H1 (cell line): ENCODE measurements around the gene TTBK2. TPM values are rescaled to one million over a fixed set of nuclear protein-coding genes. Genes with fewer than 3 reads are reported as not detected.

Experiments
- CTCF ChIA-PET: fragments of 300-600 bp; sonication (Branson Sonifier 250); formaldehyde crosslinking; loops from one replicate; lab custom pipeline; 2021; ENCODE audit not compliant: partially characterized antibody; lab: Charles Lee
- POLR2A ChIA-PET: fragments of 300-600 bp; sonication (Branson Sonifier 250); formaldehyde crosslinking; loops from one replicate; lab custom pipeline; 2021; ENCODE audit warnings: inconsistent platforms; ENCODE audit not compliant: partially characterized antibody; lab: Charles Lee
- DNase-seq, 2 experiments: peaks; one replicate each; pipeline versions ENCODE4 v3.0.0 to v3.0.0-alpha.2; 2010 to 2022; ENCODE audit warnings: low spot score in 2 of 2, low read depth in 1 of 2, mixed read lengths in 1 of 2
- FAIRE-seq: peaks from 2 replicates; lab custom pipeline; 2011; peaks lifted over from hg19 to GRCh38; lab: Jason Lieb, UNC
- H2AFZ ChIP-seq: 2 replicates; pipeline ENCODE4 v1.8.1; 2012; ENCODE audit warnings: low read length, inconsistent platforms
- H2AK5ac ChIP-seq: 2 replicates; pipeline ENCODE4 v1.6.1; 2013; ENCODE audit warnings: low read depth, low read length
- H2BK120ac ChIP-seq: replicated peaks from 2 replicates; pipeline ENCODE3; 2013; ENCODE audit warnings: low read depth, low read length, inconsistent platforms
- H2BK12ac ChIP-seq: 2 replicates; pipeline ENCODE4 v1.6.1; 2013; ENCODE audit warnings: low read depth, low read length
- H2BK15ac ChIP-seq: 2 replicates; pipeline ENCODE4 v1.6.1; 2013; ENCODE audit warnings: low read length
- H2BK20ac ChIP-seq: 2 replicates; pipeline ENCODE4 v1.6.1; 2013; ENCODE audit warnings: low read length
- H2BK5ac ChIP-seq: 2 replicates; pipeline ENCODE4 v1.6.1; 2013; ENCODE audit warnings: low read depth, low read length
- H3K14ac ChIP-seq: 2 replicates; pipeline ENCODE4 v1.6.1; 2013; ENCODE audit warnings: inconsistent platforms; ENCODE audit not compliant: insufficient read length
- H3K18ac ChIP-seq: 2 replicates; pipeline ENCODE4 v1.6.1; 2013; ENCODE audit warnings: low read length; ENCODE audit errors: extremely low read depth
- H3K23ac ChIP-seq: 2 replicates; pipeline ENCODE4 v1.6.1; 2013; ENCODE audit warnings: inconsistent platforms; ENCODE audit not compliant: insufficient read length
- H3K23me2 ChIP-seq: 2 replicates; pipeline ENCODE4 v1.6.1; 2013; ENCODE audit warnings: low read depth, low read length
- H3K27ac ChIP-seq: 2 replicates; pipeline ENCODE4 v1.6.1; 2011; ENCODE audit warnings: low read depth, low read length, inconsistent platforms
- H3K27me3 ChIP-seq, 4 experiments: replicated peaks in 1 of 4; 1 replicate in 1 of 4; 2 replicates in 3 of 4; pipeline versions ENCODE4 v1.6.1 to v1.8.1; 2011 to 2013; ENCODE audit warnings: low read length in 3 of 4, mild to moderate bottlenecking in 3 of 4, inconsistent platforms in 2 of 4, mixed read lengths in 2 of 4, moderate library complexity in 1 of 4; ENCODE audit not compliant: control insufficient read depth in 3 of 4, insufficient read depth in 3 of 4; ENCODE audit errors: extremely low read depth in 1 of 4
- H3K36me3 ChIP-seq, 4 experiments: 2 replicates each; pipeline versions ENCODE4 v1.6.1 to v1.8.1; 2011 to 2013; ENCODE audit warnings: mild to moderate bottlenecking in 4 of 4, low read length in 3 of 4, moderate library complexity in 2 of 4, control low read depth in 1 of 4, inconsistent platforms in 1 of 4; ENCODE audit not compliant: insufficient read depth in 4 of 4, control insufficient read depth in 2 of 4
- H3K4ac ChIP-seq: replicated peaks from 2 replicates; pipeline ENCODE3; 2013; ENCODE audit warnings: low read length, low read depth, mixed read lengths, inconsistent platforms; ENCODE audit not compliant: insufficient read length
- H3K4me1 ChIP-seq, 4 experiments: replicated peaks in 1 of 4; 1 replicate in 1 of 4; 2 replicates in 3 of 4; pipeline versions ENCODE4 v1.6.1 to v1.8.1; 2011 to 2013; ENCODE audit warnings: low read length in 3 of 4, inconsistent platforms in 2 of 4, mixed read lengths in 1 of 4; ENCODE audit not compliant: insufficient read depth in 4 of 4, control insufficient read depth in 3 of 4
- H3K4me2 ChIP-seq, 2 experiments: 2 replicates each; pipeline versions ENCODE4 v1.6.1 to v1.8.1; 2011 to 2013; ENCODE audit warnings: low read depth in 2 of 2, low read length in 2 of 2, control low read depth in 1 of 2, inconsistent platforms in 1 of 2, mild to moderate bottlenecking in 1 of 2; ENCODE audit not compliant: insufficient read depth in 1 of 2
- H3K4me3 ChIP-seq, 4 experiments: fragments of 200-600, 300-600 bp in 1 of 4; sonication (generic), shearing (Covaris generic), sonication (Bioruptor Twin) in 1 of 4; 2 replicates each; pipeline versions ENCODE4 v1.5.1 to v1.8.1; 2011 to 2016; ENCODE audit warnings: low read length in 4 of 4, low read depth in 3 of 4, control low read depth in 2 of 4, inconsistent platforms in 2 of 4, mild to moderate bottlenecking in 2 of 4, mixed read lengths in 1 of 4, moderate library complexity in 1 of 4; ENCODE audit not compliant: insufficient read depth in 2 of 4; ENCODE audit errors: extremely low read depth in 1 of 4
- H3K56ac ChIP-seq: replicated peaks from 2 replicates; pipeline ENCODE3; 2013; ENCODE audit warnings: low read depth, mild to moderate bottlenecking, mixed read lengths, low read length, inconsistent platforms; ENCODE audit not compliant: insufficient read length
- H3K79me1 ChIP-seq: 2 replicates; pipeline ENCODE4 v1.6.1; 2013; ENCODE audit warnings: low read depth, low read length, control low read depth
- H3K79me2 ChIP-seq, 2 experiments: 2 replicates each; pipeline versions ENCODE4 v1.6.1 to v1.8.1; 2012 to 2013; ENCODE audit warnings: low read length in 2 of 2, mild to moderate bottlenecking in 2 of 2, inconsistent platforms in 1 of 2; ENCODE audit not compliant: insufficient read depth in 2 of 2, control insufficient read depth in 1 of 2
- H3K9ac ChIP-seq, 4 experiments: replicated peaks in 1 of 4; 1 replicate in 1 of 4; 2 replicates in 3 of 4; pipeline versions ENCODE4 v1.6.1 to v1.8.1; 2011 to 2013; ENCODE audit warnings: low read depth in 3 of 4, low read length in 3 of 4, control low read depth in 2 of 4, mild to moderate bottlenecking in 2 of 4, moderate library complexity in 2 of 4, inconsistent platforms in 1 of 4; ENCODE audit errors: extremely low read depth in 1 of 4
- H3K9me3 ChIP-seq, 2 experiments: 2 replicates each; pipeline versions ENCODE4 v1.6.1 to v1.8.1; 2012 to 2013; ENCODE audit warnings: mild to moderate bottlenecking in 2 of 2, moderate library complexity in 2 of 2, control low read depth in 1 of 2, inconsistent platforms in 1 of 2, low read depth in 1 of 2, low read length in 1 of 2, mixed read lengths in 1 of 2; ENCODE audit not compliant: insufficient read depth in 2 of 2
- H4K20me1 ChIP-seq, 2 experiments: replicated peaks in 1 of 2; 2 replicates each; pipeline versions ENCODE3 to v1.8.1; 2011 to 2013; ENCODE audit warnings: inconsistent platforms in 2 of 2, low read length in 2 of 2, mild to moderate bottlenecking in 1 of 2; ENCODE audit not compliant: insufficient read depth in 2 of 2, control insufficient read depth in 1 of 2
- H4K5ac ChIP-seq: 2 replicates; pipeline ENCODE4 v1.6.1; 2013; ENCODE audit warnings: low read length, low read depth, mixed read lengths, inconsistent platforms; ENCODE audit not compliant: insufficient read length
- H4K8ac ChIP-seq: 2 replicates; pipeline ENCODE4 v1.8.0; 2013; ENCODE audit warnings: mild to moderate bottlenecking, moderate library complexity, low read length, inconsistent platforms; ENCODE audit not compliant: insufficient read depth; ENCODE audit errors: extremely low read depth
- H4K91ac ChIP-seq: replicated peaks from 2 replicates; pipeline ENCODE3; 2013; ENCODE audit warnings: low read length, mixed read lengths, inconsistent platforms; ENCODE audit not compliant: insufficient read length
- CEBPB ChIP-seq: IDR thresholded peaks from 2 replicates; pipeline ENCODE4 v1.6.1; 2012; ENCODE audit warnings: low read depth, low read length
- CHD1 ChIP-seq: IDR thresholded peaks from 2 replicates; pipeline ENCODE4 v1.6.1; 2012; ENCODE audit warnings: low read depth, low read length, improper control_type of control experiment
- GTF2F1 ChIP-seq: IDR thresholded peaks from 2 replicates; pipeline ENCODE4 v1.6.1; 2012; ENCODE audit warnings: low read depth, low read length, improper control_type of control experiment, borderline replicate concordance
- HDAC2 ChIP-seq, 2 experiments: fragments of 300-600 bp in 1 of 2; sonication (generic) in 1 of 2; IDR thresholded peaks; 2 replicates each; pipeline ENCODE4 v1.6.1; 2011 to 2012; ENCODE audit warnings: low read depth in 2 of 2, low read length in 2 of 2, mild to moderate bottlenecking in 2 of 2, moderate library complexity in 2 of 2, borderline replicate concordance in 1 of 2, inconsistent platforms in 1 of 2
- JUN ChIP-seq: IDR thresholded peaks from 2 replicates; pipeline ENCODE4 v1.6.1; 2011; ENCODE audit warnings: low read depth, mild to moderate bottlenecking, improper control_type of control experiment, low read length
- KDM4A ChIP-seq: IDR thresholded peaks from one replicate; pipeline ENCODE4 v1.7.1; 2012; ENCODE audit warnings: low read depth, mild to moderate bottlenecking, moderate library complexity, low read length, inconsistent platforms; ENCODE audit not compliant: severe bottlenecking
- NANOG ChIP-seq: IDR thresholded peaks from 2 replicates; pipeline ENCODE4 v1.6.1; 2011; ENCODE audit warnings: low read length, low read depth, mild to moderate bottlenecking, inconsistent platforms; ENCODE audit not compliant: insufficient read depth, poor library complexity, severe bottlenecking
- SAP30 ChIP-seq: fragments of 300-600 bp; sonication (generic); IDR thresholded peaks from 2 replicates; pipeline ENCODE4 v1.7.1; 2012; ENCODE audit warnings: low read length, moderate library complexity, mild to moderate bottlenecking, inconsistent platforms; ENCODE audit not compliant: insufficient read depth, insufficient replicate concordance
- SP1 ChIP-seq: IDR thresholded peaks from 2 replicates; pipeline ENCODE4 v1.6.1; 2011; ENCODE audit warnings: low read depth, low read length
- TAF1 ChIP-seq: IDR thresholded peaks from 2 replicates; pipeline ENCODE4 v1.6.1; 2011; ENCODE audit warnings: mild to moderate bottlenecking, low read depth, low read length
- TBP ChIP-seq: IDR thresholded peaks from 2 replicates; pipeline ENCODE4 v1.6.1; 2011; ENCODE audit warnings: low read depth, low read length, improper control_type of control experiment
- YY1 ChIP-seq: IDR thresholded peaks from 2 replicates; pipeline ENCODE4 v1.6.1; 2011; ENCODE audit warnings: low read depth, mild to moderate bottlenecking, low read length
- WGBS, 2 experiments: shearing (Covaris generic) in 1 of 2; methylation state at CpG; one replicate each; pipeline versions ENCODE4 v1.1.6 to v1.1.7; 2013 to 2015; ENCODE audit warnings: low lambda C conversion rate in 2 of 2, mixed read lengths in 2 of 2, inconsistent platforms in 1 of 2, low coverage in 1 of 2, missing lambda C conversion rate in 1 of 2; ENCODE audit not compliant: insufficient replicate concordance in 2 of 2, insufficient coverage in 1 of 2, insufficient read length in 1 of 2; ENCODE audit errors: extremely low coverage in 1 of 2, missing lambda C conversion rate in 1 of 2; 5-methylcytosine and 5-hydroxymethylcytosine counted together
- polyA plus RNA-seq, 7 experiments: library from polyadenylated mRNA; depleted of rRNA in 3 of 7; stranded (reverse) in 5 of 7; unstranded in 2 of 7; fragments of >200 nt in 5 of 7; fragments of 200-250 nt in 2 of 7; gene quantifications; 1 replicate in 5 of 7; 2 replicates in 1 of 7; 4 replicates in 1 of 7; pipeline versions ENCODE4 v1.2.1 to v1.2.3, GENCODE V29; 2011 to 2013; ENCODE audit warnings: missing spikeins in 2 of 7, mixed read lengths in 2 of 7
- total RNA-seq: library from RNA; stranded (reverse); fragmentation: NEBNext Ultra II Directional; extraction: Animal tissue kit (Norgen Biotek cat#: 25700); gene quantifications from 2 replicates; pipeline ENCODE4 v1.2.1, GENCODE V29; 2021
- TF ChIP-seq, protein P1 (sequence below): IDR thresholded peaks from 2 replicates; pipeline ENCODE4 v1.6.1; 2012; ENCODE audit warnings: inconsistent platforms
- TF ChIP-seq, protein P2 (sequence below): IDR thresholded peaks from 2 replicates; pipeline ENCODE4 v1.6.1; 2011; ENCODE audit warnings: low read depth, mild to moderate bottlenecking, low read length; ENCODE audit not compliant: insufficient read depth

Gene TTBK2
- total and polyA plus RNA-seq, 2 of the 8 experiments (the other 6 are each of a cell fraction or from before 2014, with no cell fraction given) = 2.7 to 18.2 TPM

- Histone ChIP-seq H3K36me3 (no peaks in the 10 kb centered on the region; a peak in 1 of 8 replicates), H2BK120ac (no peak overlapping the region), H3K9ac (no peak overlapping the region), H3K14ac (no peak overlapping the region), H4K5ac (no peak overlapping the region), H3K23me2 (no peaks in the 10 kb centered on the region), H3K79me1 (no peaks in the 10 kb centered on the region), H2BK20ac (no peak overlapping the region), H2BK15ac (no peak overlapping the region), H2AFZ (no peak overlapping the region), H2BK5ac (no peak overlapping the region), H3K18ac (no peak overlapping the region), H3K4me2 (no peak overlapping the region), H4K20me1 (no peaks in the 10 kb centered on the region), H4K91ac (no peak overlapping the region), H2AK5ac (no peak overlapping the region), H3K4me3 (no peak overlapping the region), H3K4me1 (no peaks in the 10 kb centered on the region), H3K79me2 (no peaks in the 10 kb centered on the region), H3K4ac (no peak overlapping the region), H3K27ac (no peak overlapping the region), H3K27me3 (no peaks in the 10 kb centered on the region), H3K23ac (no peak overlapping the region), H2BK12ac (no peak overlapping the region), H3K9me3 (no peaks in the 10 kb centered on the region), H3K56ac (no peak overlapping the region), H4K8ac (no peak overlapping the region)
- no peak for TF ChIP-seq NANOG
- no peak for TF ChIP-seq CEBPB
- no peak for TF ChIP-seq YY1
- no peak for TF ChIP-seq SP1
- TF ChIP-seq TBP = no peak
- TF ChIP-seq HDAC2 (IDR thresholded peaks at IDR 0.05; ENCODE audit: borderline replicate concordance in 1 of 2, low read depth in 2 of 2, low read length in 2 of 2) = no peak
- TF ChIP-seq, protein P1, sequence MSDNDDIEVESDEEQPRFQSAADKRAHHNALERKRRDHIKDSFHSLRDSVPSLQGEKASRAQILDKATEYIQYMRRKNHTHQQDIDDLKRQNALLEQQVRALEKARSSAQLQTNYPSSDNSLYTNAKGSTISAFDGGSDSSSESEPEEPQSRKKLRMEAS = no peak
- no peak for TF ChIP-seq TAF1
- TF ChIP-seq GTF2F1 = no peak
- TF ChIP-seq JUN = no peak
- TF ChIP-seq, protein P2, sequence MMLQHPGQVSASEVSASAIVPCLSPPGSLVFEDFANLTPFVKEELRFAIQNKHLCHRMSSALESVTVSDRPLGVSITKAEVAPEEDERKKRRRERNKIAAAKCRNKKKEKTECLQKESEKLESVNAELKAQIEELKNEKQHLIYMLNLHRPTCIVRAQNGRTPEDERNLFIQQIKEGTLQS = no peak
- no peak for TF ChIP-seq SAP30
- TF ChIP-seq KDM4A = no peak
- TF ChIP-seq CHD1 = no peak
- ChIA-PET CTCF (no interaction called here), POLR2A (no interaction called here)
- no peak for FAIRE-seq
- 87% methylated on average over 3 of the region's 3 CpGs; no CpG with 5 or more reads in 1 of the 2 experiments for WGBS, 2 experiments
- DNase-seq = no peak
Measured at GRCh38 chr15:42854576-42854975, 66.0 kb downstream of the TTBK2 start.
